Measurements from ENCODE around the gene PLAC9. TPM values are rescaled to one million over a fixed set of nuclear protein-coding genes. Genes with fewer than 3 reads are reported as not detected.

The PLAC9 gene
- total and polyA plus RNA-seq, 2 donors (not counting 3 experiments of a cell fraction or from before 2014, with no cell fraction given): 1.7 to 2.0 TPM

DNA sequence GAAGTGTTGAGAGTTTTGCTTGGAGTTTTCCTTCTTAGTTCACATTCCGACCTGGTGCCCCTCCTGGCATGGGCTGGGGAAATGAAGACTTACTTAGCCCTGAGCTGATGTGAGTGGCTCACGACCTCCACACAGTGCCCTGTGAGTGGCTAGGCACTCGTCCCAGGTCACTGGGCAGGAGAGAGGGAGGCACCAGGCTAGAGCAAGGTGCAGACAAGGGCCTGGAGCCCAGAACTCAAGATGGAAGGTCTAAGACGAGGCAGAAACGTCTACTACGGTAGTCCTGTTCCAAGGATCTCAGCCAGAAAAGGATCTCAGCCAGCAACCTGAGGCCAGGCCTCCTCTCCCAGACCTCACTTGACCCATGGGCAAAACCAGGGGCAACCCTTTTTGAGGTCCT, 50.5 kb downstream of the PLAC9 start:
- Histone ChIP-seq H3K79me2 (ENCODE audit: control insufficient read depth, insufficient read depth, low read length) (peaks cover 82% of the 10 kb centered on the region), H3K9me1 (replicated peaks; ENCODE audit: control insufficient read depth, extremely low read depth, insufficient read depth, low read length) (no peaks in the 10 kb centered on the region), H3K9me3 (replicated peaks; ENCODE audit: control insufficient read depth, insufficient read depth, low read length) (no peaks in the 10 kb centered on the region), H3K4me3 (replicated peaks in 1 of 3; ENCODE audit: insufficient read depth in 1 of 3, low read depth in 1 of 3, low read length in 3 of 3) (no peak overlapping the region), H3K4me1 (ENCODE audit: control insufficient read depth, extremely low read depth, insufficient read depth, low read length) (no peaks in the 10 kb centered on the region), H3K4me2 (ENCODE audit: insufficient read depth, low read length) (no peak overlapping the region), H3K27me3 (ENCODE audit: control insufficient read depth in 2 of 2, insufficient read depth in 2 of 2, low read length in 2 of 2) (no peaks in the 10 kb centered on the region), H3K9ac (replicated peaks; ENCODE audit: extremely low read depth, insufficient read depth, low read length) (no peak overlapping the region), H3K36me3 (ENCODE audit: control insufficient read depth in 2 of 2, extremely low read depth in 1 of 2, insufficient read depth in 2 of 2, low read length in 2 of 2) (no peaks in the 10 kb centered on the region), H2AFZ (ENCODE audit: low read depth, low read length) (no peak overlapping the region), H4K20me1 (replicated peaks; ENCODE audit: control insufficient read depth, extremely low read depth, insufficient read depth, low read length) (peaks cover 5% of the 10 kb centered on the region), H3K27ac (ENCODE audit: insufficient read depth, low read depth, low read length) (no peak overlapping the region)
- TF ChIP-seq, protein P1, sequence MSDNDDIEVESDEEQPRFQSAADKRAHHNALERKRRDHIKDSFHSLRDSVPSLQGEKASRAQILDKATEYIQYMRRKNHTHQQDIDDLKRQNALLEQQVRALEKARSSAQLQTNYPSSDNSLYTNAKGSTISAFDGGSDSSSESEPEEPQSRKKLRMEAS (IDR thresholded peaks at IDR 0.05; ENCODE audit: insufficient read depth, insufficient read length): no peak
- TF ChIP-seq EZH2 (IDR thresholded peaks at IDR 0.05; ENCODE audit: borderline replicate concordance, low read depth, low read length, severe bottlenecking) (no peak), JUN (IDR thresholded peaks at IDR 0.05; ENCODE audit: borderline replicate concordance, insufficient read depth, insufficient read length, low read depth) (no peak), POLR2AphosphoS5 (IDR thresholded peaks at IDR 0.05; ENCODE audit: insufficient read depth, low read depth, low read length) (no peak), POLR2A (IDR thresholded peaks at IDR 0.05; ENCODE audit: low read depth, low read length) (no peak), GATA2 (IDR thresholded peaks at IDR 0.05; ENCODE audit: insufficient read depth, insufficient read length, low read depth, low read length) (no peak), FOS (IDR thresholded peaks at IDR 0.05; ENCODE audit: borderline replicate concordance, insufficient read depth, low read length) (no peak), MYC (IDR thresholded peaks at IDR 0.05; ENCODE audit: low read depth, low read length) (no peak)
- TF ChIP-seq, protein P2, sequence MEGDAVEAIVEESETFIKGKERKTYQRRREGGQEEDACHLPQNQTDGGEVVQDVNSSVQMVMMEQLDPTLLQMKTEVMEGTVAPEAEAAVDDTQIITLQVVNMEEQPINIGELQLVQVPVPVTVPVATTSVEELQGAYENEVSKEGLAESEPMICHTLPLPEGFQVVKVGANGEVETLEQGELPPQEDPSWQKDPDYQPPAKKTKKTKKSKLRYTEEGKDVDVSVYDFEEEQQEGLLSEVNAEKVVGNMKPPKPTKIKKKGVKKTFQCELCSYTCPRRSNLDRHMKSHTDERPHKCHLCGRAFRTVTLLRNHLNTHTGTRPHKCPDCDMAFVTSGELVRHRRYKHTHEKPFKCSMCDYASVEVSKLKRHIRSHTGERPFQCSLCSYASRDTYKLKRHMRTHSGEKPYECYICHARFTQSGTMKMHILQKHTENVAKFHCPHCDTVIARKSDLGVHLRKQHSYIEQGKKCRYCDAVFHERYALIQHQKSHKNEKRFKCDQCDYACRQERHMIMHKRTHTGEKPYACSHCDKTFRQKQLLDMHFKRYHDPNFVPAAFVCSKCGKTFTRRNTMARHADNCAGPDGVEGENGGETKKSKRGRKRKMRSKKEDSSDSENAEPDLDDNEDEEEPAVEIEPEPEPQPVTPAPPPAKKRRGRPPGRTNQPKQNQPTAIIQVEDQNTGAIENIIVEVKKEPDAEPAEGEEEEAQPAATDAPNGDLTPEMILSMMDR (IDR thresholded peaks at IDR 0.05; ENCODE audit: extremely low read depth in 1 of 2, insufficient read depth in 1 of 2, low read depth in 1 of 2, low read length in 2 of 2): no peak
- DNase-seq (ENCODE audit: low read depth, low spot score) (no peak), FAIRE-seq (no peak)
- dilution Hi-C loops (cut with MboI; ENCODE audit: extremely low pct_ligation_motif_present, low sequenced_read_pairs): no loop called here
- CTCF ChIA-PET: no interaction called here
- intact Hi-C loops (cut with micrococcal nuclease): no loop called here
- POLR2A ChIA-PET: no interaction called here
- BruUV-seq (replicated peaks): no TSS peak
